ENCODE data around the gene PITPNC1. TPM values are rescaled to one million over a fixed set of nuclear protein-coding genes. Genes with fewer than 3 reads are reported as not detected.
A peak's percentile ranks its signal among the peaks of the same experiment; 100 is the strongest.

PITPNC1 gene
- total RNA-seq, 6 donors from 2014 or later: 8.5 to 23.3 (median 13.7) TPM

GRCh38 chr17:67606896-67607604 is 230.0 kb downstream of the PITPNC1 start:
- no peaks in the 10 kb centered on the region for H3K36me3 ChIP-seq
- no peaks in the 10 kb centered on the region for H3K27me3 ChIP-seq
- DNase-seq: no peak
- TF ChIP-seq POLR2A (IDR thresholded peaks at IDR 0.05) (no peak), CTCF (IDR thresholded peaks at IDR 0.05) (no peak), POLR2AphosphoS5 (IDR thresholded peaks at IDR 0.05) (no peak)
- ATAC-seq (ENCODE audit: low FRiP score in 2 of 2): no peak
- WGBS, 2 donors: 76 to 77% methylated on average over 10 of the region's 10 CpGs
- H3K9me3 ChIP-seq: no peaks in the 10 kb centered on the region
- H3K4me1 ChIP-seq: peaks cover 0 to 8% (median 5%) of the 10 kb centered on the region in 4 donors
- no peak overlapping the region for H3K27ac ChIP-seq
- no peak overlapping the region for H3K4me3 ChIP-seq

- no peak overlapping the region for H3K27ac ChIP-seq
- no peaks in the 10 kb centered on the region for H3K9me3 ChIP-seq
- H3K36me3 ChIP-seq: no peaks in the 10 kb centered on the region
- H3K4me3 ChIP-seq: no peak overlapping the region
- no peak for TF ChIP-seq POLR2AphosphoS5 (IDR thresholded peaks at IDR 0.05)
- TF ChIP-seq EP300 (IDR thresholded peaks at IDR 0.05): no peak
- no peak for TF ChIP-seq CTCF (IDR thresholded peaks at IDR 0.05)
- no peak for TF ChIP-seq POLR2A (IDR thresholded peaks at IDR 0.05)
- ATAC-seq (ENCODE audit: low FRiP score in 2 of 2): no peak
- H3K4me1 ChIP-seq: peaks cover 0 to 8% (median 5%) of the 10 kb centered on the region in 4 donors
- H3K27me3 ChIP-seq: no peaks in the 10 kb centered on the region
- WGBS, 2 donors: 95% methylated on average over 8 of the region's 8 CpGs
- DNase-seq: no peak
Measured at GRCh38 chr17:67610061-67610460, 233.0 kb downstream of the PITPNC1 start.

DNA sequence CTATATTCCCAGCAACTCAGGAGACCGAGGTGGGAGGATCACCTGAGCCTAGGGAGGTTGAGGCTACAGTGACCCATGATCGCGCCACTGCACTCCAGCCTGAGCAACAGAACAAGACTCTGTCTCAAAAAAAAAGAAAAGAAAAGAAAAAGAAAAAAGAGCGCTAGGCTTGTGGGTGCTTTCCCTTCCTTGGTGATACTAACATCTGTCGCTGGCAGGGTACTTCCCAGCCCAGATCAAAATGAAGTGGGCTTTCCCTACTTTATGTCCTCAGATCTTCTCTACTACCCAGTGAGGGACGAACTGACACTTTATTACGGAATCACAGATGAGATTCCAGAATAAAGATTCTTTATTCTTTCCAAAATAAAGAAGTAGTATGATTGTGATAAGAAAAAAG is 236.9 kb downstream of the PITPNC1 start:
- no peak overlapping the region for H3K27ac ChIP-seq
- ATAC-seq (ENCODE audit: low FRiP score in 2 of 2) (no peak), DNase-seq (no peak)
- no peaks in the 10 kb centered on the region for H3K9me3 ChIP-seq
- no peaks in the 10 kb centered on the region for H3K36me3 ChIP-seq
- H3K27me3 ChIP-seq: no peaks in the 10 kb centered on the region
- WGBS, 2 donors: 95 to 97% methylated on average over 7 of the region's 7 CpGs
- no peaks in the 10 kb centered on the region for H3K4me1 ChIP-seq
- TF ChIP-seq POLR2A (IDR thresholded peaks at IDR 0.05) (no peak), CTCF (IDR thresholded peaks at IDR 0.05) (no peak), POLR2AphosphoS5 (IDR thresholded peaks at IDR 0.05) (no peak), EP300 (IDR thresholded peaks at IDR 0.05) (no peak)
- no peak overlapping the region for H3K4me3 ChIP-seq

DNA sequence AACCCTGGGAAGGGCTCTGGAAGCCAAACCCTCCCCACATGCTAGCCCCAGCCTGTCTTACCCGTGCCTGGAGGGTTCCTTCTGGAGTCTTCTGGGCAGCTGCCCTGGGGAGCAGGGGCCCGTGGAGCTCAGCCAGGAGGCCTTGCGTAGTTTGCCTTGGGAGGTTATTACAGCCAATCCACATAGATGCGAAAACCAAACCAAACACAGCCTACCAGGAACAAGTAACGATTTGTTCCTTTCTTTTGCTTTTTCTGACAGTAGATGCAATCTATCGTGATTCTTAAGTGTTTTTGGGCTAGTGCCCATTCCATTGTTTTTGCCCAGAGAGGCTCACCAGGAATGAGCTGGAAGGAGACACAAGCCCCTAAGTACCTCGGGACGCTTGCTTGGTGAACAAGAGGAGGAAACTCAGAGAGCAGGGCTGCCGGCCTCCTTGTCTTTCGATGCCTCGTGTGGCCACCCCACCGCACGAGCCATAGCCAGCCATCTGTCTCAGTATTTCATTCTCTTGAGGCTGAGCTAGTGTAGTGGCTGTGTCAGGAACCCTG is 238.0 kb downstream of the PITPNC1 start:
- Histone ChIP-seq H3K36me3 (no peaks in the 10 kb centered on the region), H3K4me1 (no peaks in the 10 kb centered on the region), H3K27me3 (no peaks in the 10 kb centered on the region), H3K4me3 (no peak overlapping the region), H3K9me3 (no peaks in the 10 kb centered on the region), H3K27ac (no peak overlapping the region)
- ATAC-seq (ENCODE audit: low FRiP score in 2 of 2) (peak in 1 of 2 donors; percentile 35), DNase-seq (no peak)
- WGBS, 2 donors: 76 to 79% methylated on average over 13 of the region's 13 CpGs
- TF ChIP-seq CTCF (IDR thresholded peaks at IDR 0.05) (no peak), EP300 (IDR thresholded peaks at IDR 0.05) (no peak), POLR2AphosphoS5 (IDR thresholded peaks at IDR 0.05) (no peak), POLR2A (IDR thresholded peaks at IDR 0.05) (no peak)

DNA sequence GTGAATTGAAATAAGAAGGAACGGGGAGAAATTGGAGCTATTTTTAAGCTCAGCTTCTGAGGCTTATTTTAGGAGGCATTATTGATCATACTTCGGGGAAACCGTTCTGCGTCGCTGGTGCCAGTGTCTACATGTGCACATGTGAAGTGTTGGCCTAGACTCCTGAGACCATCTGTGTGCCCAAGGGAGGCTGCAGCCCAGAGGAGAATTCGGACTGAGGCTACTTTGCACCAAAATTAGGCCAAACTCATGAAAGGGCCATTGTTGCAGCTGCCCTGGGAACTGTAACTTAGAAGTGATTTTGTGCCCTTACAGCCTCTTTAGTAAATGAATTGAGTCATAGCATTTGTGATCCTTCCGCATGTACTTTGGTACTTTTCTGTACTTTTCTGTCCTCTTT is 238.7 kb downstream of the PITPNC1 start:
- H3K4me1 ChIP-seq: no peaks in the 10 kb centered on the region
- H3K27ac ChIP-seq: no peak overlapping the region
- ATAC-seq (ENCODE audit: low FRiP score in 2 of 2) (no peak), DNase-seq (no peak)
- WGBS, 2 donors: 95% methylated on average over 7 of the region's 7 CpGs
- H3K4me3 ChIP-seq: no peak overlapping the region
- H3K36me3 ChIP-seq: no peaks in the 10 kb centered on the region
- H3K27me3 ChIP-seq: no peaks in the 10 kb centered on the region
- TF ChIP-seq POLR2A (IDR thresholded peaks at IDR 0.05): no peak
- TF ChIP-seq CTCF (IDR thresholded peaks at IDR 0.05): no peak
- no peak for TF ChIP-seq POLR2AphosphoS5 (IDR thresholded peaks at IDR 0.05)
- no peak for TF ChIP-seq EP300 (IDR thresholded peaks at IDR 0.05)
- H3K9me3 ChIP-seq: no peaks in the 10 kb centered on the region

Measured in upper lobe of left lung (tissue), 6 donors.